ENCODE results near the gene DNAAF5.

- TF ChIP-seq CTCF (IDR thresholded peaks at IDR 0.05; ENCODE audit: poor library complexity) (no peak), EZH2 (IDR thresholded peaks at IDR 0.05; ENCODE audit: borderline replicate concordance) (no peak), EZH2phosphoT487 (IDR thresholded peaks at IDR 0.05; ENCODE audit: low read depth, severe bottlenecking, unreplicated experiment) (no peak)
Measured at GRCh38 chr7:763762-764161, 37.3 kb downstream of the DNAAF5 start.
